K562 (cell line): ENCODE measurements around the gene WWOX. TPM values are rescaled to one million over a fixed set of nuclear protein-coding genes. Genes with fewer than 3 reads are reported as not detected.

Experiments
- ATAC-seq: fragments of 200-7000 bp; cut with Tn5 transposase; 3 replicates; pipeline ENCODE4 v1.9.1; 2020; ENCODE audit warnings: moderate library complexity
- BruUV-seq: library from RNA; stranded (reverse); fragments of 400-500 nt; replicated peaks from 2 replicates; lab custom pipeline; 2021; lab: Mats Ljungman, UMichigan
- CTCF ChIA-PET: fragments of 300-600 bp; formaldehyde crosslinking; extraction: SDS; loops from one replicate; lab custom pipeline; 2021; ENCODE audit warnings: low intra/inter-chr PET ratio; lab: Yijun Ruan, JAX
- POLR2A ChIA-PET: fragments of 300-600, 350-650 bp; sonication (Branson Sonifier 250); formaldehyde crosslinking; extraction: SDS; loops from one replicate; lab custom pipeline; 2021; ENCODE audit warnings: antibody characterized with exemption, inconsistent platforms; lab: Yijun Ruan, JAX
- DNase-seq, 4 experiments: peaks; one replicate each; pipeline versions ENCODE4 v3.0.0 to v3.0.0-alpha.2; 2011 to 2018; ENCODE audit warnings: low spot score in 3 of 4, mixed read lengths in 3 of 4; ENCODE audit errors: extremely low read depth in 1 of 4
- FAIRE-seq: peaks from 2 replicates; lab custom pipeline; 2011; peaks lifted over from hg19 to GRCh38; lab: Jason Lieb, UNC
- H2AFZ ChIP-seq: 2 replicates; pipeline ENCODE4 v1.6.0; 2011; ENCODE audit warnings: low read depth, low read length, control low read depth, inconsistent platforms
- H3K27ac ChIP-seq: fragments of 200-600 bp; 3 replicates; pipeline ENCODE4 v1.8.0; 2011; ENCODE audit warnings: low read depth, mild to moderate bottlenecking, control low read depth, inconsistent platforms, low read length, moderate library complexity, mixed read lengths; ENCODE audit errors: extremely low read depth
- H3K27me3 ChIP-seq, 2 experiments: fragments of 300-600 bp in 1 of 2; 2 replicates in 1 of 2; 3 replicates in 1 of 2; pipeline versions ENCODE4 v1.6.0 to v1.8.0; 2011; ENCODE audit warnings: inconsistent platforms in 2 of 2, low read length in 2 of 2, mild to moderate bottlenecking in 1 of 2, mixed read lengths in 1 of 2, moderate library complexity in 1 of 2; ENCODE audit not compliant: control insufficient read depth in 2 of 2, insufficient read depth in 2 of 2
- H3K36me3 ChIP-seq: fragments of 300-600 bp; 3 replicates; pipeline ENCODE4 v1.8.0; 2011; ENCODE audit warnings: mild to moderate bottlenecking, low read length, inconsistent platforms; ENCODE audit not compliant: control insufficient read depth, insufficient read depth
- H3K4me1 ChIP-seq, 2 experiments: fragments of 200-600 bp in 1 of 2; replicated peaks in 1 of 2; 2 replicates in 1 of 2; 3 replicates in 1 of 2; pipeline versions ENCODE4 v1.5.1 to v1.8.0; 2011; ENCODE audit warnings: inconsistent platforms in 2 of 2, low read length in 2 of 2, mild to moderate bottlenecking in 1 of 2, mixed read lengths in 1 of 2, moderate library complexity in 1 of 2; ENCODE audit not compliant: control insufficient read depth in 2 of 2, insufficient read depth in 2 of 2
- H3K4me2 ChIP-seq: 2 replicates; pipeline ENCODE4 v1.6.1; 2011; ENCODE audit warnings: low read length, control low read depth, inconsistent platforms, mixed read lengths; ENCODE audit not compliant: insufficient read depth
- H3K4me3 ChIP-seq: fragments of 200-600 bp; sonication (generic), shearing (Covaris generic); 2 replicates; pipeline ENCODE4 v1.5.1; 2016; ENCODE audit warnings: control low read depth, inconsistent platforms
- H3K79me2 ChIP-seq: fragments of 200-600 bp; 3 replicates; pipeline ENCODE4 v1.8.0; 2011; ENCODE audit warnings: low read length, inconsistent platforms; ENCODE audit not compliant: control insufficient read depth, insufficient read depth
- H3K9ac ChIP-seq, 2 experiments: 2 replicates each; pipeline versions ENCODE4 v1.6.0 to v1.6.1; 2011; ENCODE audit warnings: low read depth in 2 of 2, low read length in 2 of 2, control low read depth in 1 of 2, inconsistent platforms in 1 of 2, mild to moderate bottlenecking in 1 of 2, mixed read lengths in 1 of 2; ENCODE audit not compliant: insufficient read depth in 1 of 2
- H3K9me1 ChIP-seq: one replicate; pipeline ENCODE4 v1.6.0; 2011; ENCODE audit warnings: inconsistent platforms, mild to moderate bottlenecking, low read length, moderate library complexity; ENCODE audit not compliant: control insufficient read depth, insufficient read depth
- H3K9me3 ChIP-seq: replicated peaks from 2 replicates; pipeline ENCODE4 v1.5.1; 2011; ENCODE audit warnings: low read depth, low read length, inconsistent platforms; ENCODE audit not compliant: control insufficient read depth, insufficient read depth
- H4K20me1 ChIP-seq: replicated peaks from 2 replicates; pipeline ENCODE4 v1.6.1; 2011; ENCODE audit warnings: low read length, inconsistent platforms, mixed read lengths; ENCODE audit not compliant: control insufficient read depth, insufficient read depth
- CHCHD3 ChIP-seq: fragments of 250-450 bp; sonication (Bioruptor Pico); IDR thresholded peaks from 2 replicates; pipeline ENCODE4 v2.1.2; 2022; ENCODE audit warnings: mild to moderate bottlenecking
- EHMT2 ChIP-seq: fragments of 450-650 bp; IDR thresholded peaks from 2 replicates; pipeline ENCODE4 v1.6.1; 2018; ENCODE audit warnings: antibody characterized with exemption
- EWSR1 ChIP-seq: fragments of 450-650 bp; IDR thresholded peaks from 2 replicates; pipeline ENCODE4 v1.6.1; 2018; ENCODE audit warnings: borderline replicate concordance, mild to moderate bottlenecking, low read depth, moderate library complexity; ENCODE audit not compliant: partially characterized antibody
- IRF2 ChIP-seq: sonication (generic); formaldehyde crosslinking; IDR thresholded peaks from 2 replicates; pipeline ENCODE4 v1.8.1; 2022; ENCODE audit warnings: mild to moderate bottlenecking, missing genetic modification reagents
- KLF1 ChIP-seq: fragments of 450-650 bp; IDR thresholded peaks from 2 replicates; pipeline ENCODE4 v1.6.1; 2016; ENCODE audit warnings: missing genetic modification characterization, missing compliant biosample characterization
- REST ChIP-seq, 2 experiments: fragments of 450-650 bp; formaldehyde crosslinking in 1 of 2; IDR thresholded peaks; 2 replicates each; pipeline versions ENCODE4 v1.4.0 to v1.6.1; 2014 to 2020; ENCODE audit warnings: mild to moderate bottlenecking in 2 of 2, borderline replicate concordance in 1 of 2, low read depth in 1 of 2
- ZBTB8A ChIP-seq: fragments of 450-650 bp; IDR thresholded peaks from 2 replicates; pipeline ENCODE4 v1.6.1; 2018; ENCODE audit warnings: mild to moderate bottlenecking, moderate library complexity; ENCODE audit not compliant: partially characterized antibody
- ZFP30 ChIP-seq: fragments of 250-450 bp; sonication (Bioruptor Pico); IDR thresholded peaks from 2 replicates; pipeline ENCODE4 v1.8.0; 2022; ENCODE audit warnings: moderate library complexity, mild to moderate bottlenecking, inconsistent platforms, borderline replicate concordance
- ZNF263 ChIP-seq: sonication (generic); formaldehyde crosslinking; IDR thresholded peaks from 2 replicates; pipeline ENCODE4 v1.8.0; 2022; ENCODE audit warnings: mild to moderate bottlenecking, missing genetic modification reagents, borderline replicate concordance
- ZNF354B ChIP-seq: fragments of 250-450 bp; sonication (Bioruptor Pico); IDR thresholded peaks from 2 replicates; pipeline ENCODE4 v1.4.0; 2020
- whole genome bisulfite sequencing: fragments of 100-300 bp; shearing (Covaris generic); methylation state at CpG from one replicate; pipeline ENCODE4 v1.1.6; 2016; ENCODE audit warnings: low coverage, mixed read lengths; ENCODE audit not compliant: insufficient coverage; ENCODE audit errors: missing lambda C conversion rate; 5-methylcytosine and 5-hydroxymethylcytosine counted together
- in situ Hi-C: fragments of 300-500 bp; cut with MboI; formaldehyde crosslinking; loops from 4 replicates; pipeline ENCODE4 v1.15.0; 2018; ENCODE audit warnings: inconsistent platforms, mixed read lengths
- intact Hi-C: fragments of 100-400 bp; cut with micrococcal nuclease; formaldehyde crosslinking; loops from 2 replicates; pipeline ENCODE4 v1.14.2; 2022
- polyA plus RNA-seq, 8 experiments: library from polyadenylated mRNA; depleted of rRNA in 4 of 8; stranded (reverse) in 5 of 8; unstranded in 3 of 8; fragments of >200 nt; fragmentation: Nextera tagmentation in 2 of 8; fragmentation: Illumina TruSeq in 1 of 8; extraction: Ambion mirVana in 2 of 8; extraction: Trizol in 1 of 8; gene quantifications; 2 replicates each; pipeline versions ENCODE4 v1.2.1 to v1.2.3, GENCODE V29; 2011 to 2014; ENCODE audit warnings: inconsistent platforms in 1 of 8, missing spikeins in 1 of 8
- total RNA-seq, 7 experiments: library from RNA; depleted of rRNA in 6 of 7; stranded (reverse); fragments of >200 nt in 6 of 7; fragmentation: Illumina TruSeq in 2 of 7; extraction: Trizol in 2 of 7; gene quantifications; 2 replicates each; pipeline versions ENCODE4 v1.2.1 to v1.2.3, GENCODE V29; 2011 to 2021; ENCODE audit warnings: low replicate concordance in 1 of 7

Gene WWOX
- total and polyA plus RNA-seq, 9 of the 15 experiments (the other 6 are each of a cell fraction or from before 2014, with no cell fraction given), result 1.6 to 22.7 (median 8.1) TPM

DNA sequence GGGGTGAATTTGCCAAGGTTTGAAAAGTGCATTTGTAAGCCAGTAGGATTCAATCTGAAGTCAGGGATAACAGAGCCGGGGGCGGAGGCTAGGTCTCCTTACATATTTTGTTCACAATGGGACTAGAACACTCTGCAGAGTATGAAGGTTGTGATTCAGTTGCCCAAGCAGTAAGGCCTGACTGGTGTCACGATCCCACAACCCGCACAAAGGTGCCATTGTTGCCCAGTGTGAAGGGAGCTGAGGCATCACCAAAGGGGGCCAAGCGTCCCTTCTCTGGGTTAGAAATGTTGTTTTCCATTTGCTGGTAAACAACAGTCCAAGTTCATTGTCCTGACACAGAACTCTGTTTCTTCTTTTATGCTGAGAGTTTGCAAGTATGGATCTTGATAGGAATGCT is 1029.3 kb downstream of the WWOX start:
- CTCF ChIA-PET, result no interaction called here

DNA sequence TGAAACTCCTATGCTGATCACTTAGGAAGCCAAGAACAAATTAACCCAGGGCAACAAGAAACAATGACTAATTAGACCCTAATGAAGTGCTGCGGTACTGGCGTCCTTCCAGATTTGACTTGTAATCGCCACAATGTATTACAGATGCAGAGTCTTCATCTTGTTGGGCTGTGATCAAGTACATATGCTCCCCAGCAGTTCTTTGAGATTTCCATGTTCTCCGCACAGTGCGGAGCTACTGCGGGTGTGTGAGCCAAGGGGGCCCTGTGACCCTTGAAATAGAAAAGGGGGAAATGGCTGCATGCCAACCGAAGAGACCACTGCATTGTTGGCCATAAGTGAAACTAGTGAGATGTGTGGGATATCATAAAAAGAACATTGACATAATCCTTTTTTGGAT is 1031.2 kb downstream of the WWOX start:
- no peak overlapping the region for H2AFZ ChIP-seq
- BruUV-seq, result no TSS peak
- FAIRE-seq (no peak), ATAC-seq (no peak), DNase-seq (no peak)
- H4K20me1 ChIP-seq, result no peaks in the 10 kb centered on the region
- ChIA-PET POLR2A (no interaction called here), CTCF (no interaction called here)
- no peak overlapping the region for H3K4me2 ChIP-seq
- H3K27ac ChIP-seq, result no peak overlapping the region
- in situ Hi-C loops, result no loop called here
- no peak overlapping the region for H3K9ac ChIP-seq
- no peaks in the 10 kb centered on the region for H3K9me3 ChIP-seq
- intact Hi-C loops, result no loop called here
- no peaks in the 10 kb centered on the region for H3K4me1 ChIP-seq
- no peaks in the 10 kb centered on the region for H3K36me3 ChIP-seq
- H3K9me1 ChIP-seq, result no peaks in the 10 kb centered on the region
- H3K79me2 ChIP-seq, result no peaks in the 10 kb centered on the region
- no peaks in the 10 kb centered on the region; a peak in 1 of 5 replicates for H3K27me3 ChIP-seq
- no peak overlapping the region for H3K4me3 ChIP-seq
- 0% methylated on average over 7 of the region's 7 CpGs for WGBS
- no peak for TF ChIP-seq ZNF263 (CRISPR knock-in tag)
- no peak for TF ChIP-seq ZNF354B
- no peak for TF ChIP-seq EWSR1
- TF ChIP-seq REST (IDR thresholded peaks at IDR 0.05; ENCODE audit: borderline replicate concordance), result no peak
- no peak for TF ChIP-seq REST (CRISPR knock-in tag; IDR thresholded peaks at IDR 0.05; ENCODE audit: low read depth)
- no peak for TF ChIP-seq KLF1 (tag)
- no peak for TF ChIP-seq ZBTB8A
- TF ChIP-seq ZFP30 (CRISPR knock-in tag), result no peak
- no peak for TF ChIP-seq IRF2

More for the DNA sequence above, 1029.3 kb downstream of the WWOX start:
- no peak overlapping the region for H3K27ac ChIP-seq
- no peak overlapping the region for H3K9ac ChIP-seq
- peaks cover 0 to 1% of the 10 kb centered on the region in 2 experiments; a peak in 1 of 5 replicates for H3K27me3 ChIP-seq
- in situ Hi-C loops, result no loop called here
- intact Hi-C loops, result no loop called here
- FAIRE-seq (no peak), ATAC-seq (no peak), DNase-seq (no peak)
- H3K4me2 ChIP-seq, result no peak overlapping the region
- no peak overlapping the region for H3K4me3 ChIP-seq
- no peaks in the 10 kb centered on the region for H3K4me1 ChIP-seq
- no peaks in the 10 kb centered on the region for H3K9me1 ChIP-seq
- H3K36me3 ChIP-seq, result no peaks in the 10 kb centered on the region
- H3K9me3 ChIP-seq, result no peaks in the 10 kb centered on the region
- POLR2A ChIA-PET, result no interaction called here
- no peaks in the 10 kb centered on the region for H3K79me2 ChIP-seq
- no peak overlapping the region for H2AFZ ChIP-seq
- BruUV-seq, result no TSS peak
- 2% methylated on average over 5 of the region's 5 CpGs for whole genome bisulfite sequencing
- no peaks in the 10 kb centered on the region for H4K20me1 ChIP-seq
- TF ChIP-seq CHCHD3, result no peak
- no peak for TF ChIP-seq EHMT2
